Ramos (cell line): ENCODE measurements around the gene CYFIP2.
"Not testable (repeated sequence)": the region's sequence is repeated elsewhere in the genome, so short reads cannot be mapped to it uniquely, and the experiment has no call there.

Experiments
- in situ Hi-C: fragments of 300-500 bp; cut with MboI; formaldehyde crosslinking; loops from one replicate; pipeline ENCODE4 v1.14.3; 2022; ENCODE audit warnings: low sequenced_read_pairs; ENCODE audit not compliant: unreplicated experiment

The CYFIP2 gene

GRCh38 chr5:157381746-157382145 lies 115.8 kb downstream of the CYFIP2 start:
- in situ Hi-C loops, result no loop called here

GRCh38 chr5:157382996-157383800 lies 117.3 kb downstream of the CYFIP2 start:
- in situ Hi-C loops, result no loop called here

- in situ Hi-C loops, result no loop called here
Observed at GRCh38 chr5:157384971-157385709, 119.2 kb downstream of the CYFIP2 start.

- in situ Hi-C loops, result no loop called here
Observed at GRCh38 chr5:157387041-157387563, 121.2 kb downstream of the CYFIP2 start.

GRCh38 chr5:157387683-157388093 lies 121.8 kb downstream of the CYFIP2 start:
- in situ Hi-C loops, result no loop called here

GRCh38 chr5:157388111-157388710 lies 122.3 kb downstream of the CYFIP2 start:
- in situ Hi-C loops, result no loop called here

GRCh38 chr5:157389103-157389502 lies 123.2 kb downstream of the CYFIP2 start:
- in situ Hi-C loops, result no loop called here

- in situ Hi-C loops, result no loop called here
Observed at GRCh38 chr5:157390133-157390532, 124.2 kb downstream of the CYFIP2 start.

GRCh38 chr5:157390551-157391297 lies 124.8 kb downstream of the CYFIP2 start:
- in situ Hi-C loops, result no loop called here

- in situ Hi-C loops, result no loop called here
Observed at GRCh38 chr5:157398305-157398704, 132.4 kb downstream of the CYFIP2 start.

GRCh38 chr5:157400741-157401495 lies 135.0 kb downstream of the CYFIP2 start:
- in situ Hi-C loops, result no loop called here

- in situ Hi-C loops, result no loop called here
Observed at GRCh38 chr5:157415838-157416237, 149.9 kb downstream of the CYFIP2 start.

- in situ Hi-C loops, result not testable (repeated sequence)
Observed at GRCh38 chr5:157419521-157419920, 153.6 kb downstream of the CYFIP2 start.

- in situ Hi-C loops, result loop anchor here (10.0 kb wide), 1 partner anchor 285 kb away; no protein-coding TSS in a partner anchor
Observed at GRCh38 chr5:157429920-157430319, 164.0 kb downstream of the CYFIP2 start.

GRCh38 chr5:157431544-157432200 lies 165.7 kb downstream of the CYFIP2 start:
- in situ Hi-C loops, result loop anchor here (10.0 kb wide), 1 partner anchor 283 kb away; no protein-coding TSS in a partner anchor

- in situ Hi-C loops, result loop anchor here (10.0 kb wide), 1 partner anchor 281 kb away; no protein-coding TSS in a partner anchor
Observed at GRCh38 chr5:157434096-157434495, 168.2 kb downstream of the CYFIP2 start.

GRCh38 chr5:157443041-157443549 lies 177.2 kb downstream of the CYFIP2 start:
- in situ Hi-C loops, result no loop called here

GRCh38 chr5:157444224-157444623 lies 178.3 kb downstream of the CYFIP2 start:
- in situ Hi-C loops, result no loop called here
